SK-N-SH (cell line): Measurements from ENCODE around the gene LRTM2. TPM values are rescaled to one million over a fixed set of nuclear protein-coding genes. Genes with fewer than 3 reads are reported as not detected.

Source experiments
- CTCF ChIA-PET: fragments of 300-600, 350-600 bp; formaldehyde crosslinking; extraction: SDS; loops from one replicate; lab custom pipeline; 2021; lab: Yijun Ruan, JAX
- POLR2A ChIA-PET: fragments of 350-600 bp; sonication (Branson Sonifier 250); formaldehyde crosslinking; extraction: SDS; loops from one replicate; lab custom pipeline; 2020; ENCODE audit warnings: antibody characterized with exemption, inconsistent platforms; lab: Yijun Ruan, JAX
- DNase-seq: peaks from one replicate; pipeline ENCODE4 v3.0.0; 2012
- H2AFZ ChIP-seq: fragments of 200-600 bp; sonication (generic); 2 replicates; pipeline ENCODE4 v1.8.1; 2016; ENCODE audit warnings: antibody characterized with exemption, mild to moderate bottlenecking, low read depth
- H3F3A ChIP-seq: fragments of 200-600 bp; sonication (generic); replicated peaks from 2 replicates; pipeline ENCODE3; 2016; ENCODE audit warnings: antibody characterized with exemption, mild to moderate bottlenecking; ENCODE audit not compliant: insufficient read depth
- H3K27ac ChIP-seq, 2 experiments: fragments of 200-500 bp in 1 of 2; fragments of 200-600 bp in 1 of 2; sonication (Bioruptor generic) in 1 of 2; sonication (generic), shearing (Covaris generic) in 1 of 2; 2 replicates each; pipeline versions ENCODE4 v1.5.1 to v1.6.1; 2014 to 2016; ENCODE audit warnings: low read depth in 2 of 2, inconsistent platforms in 1 of 2, low read length in 1 of 2, mild to moderate bottlenecking in 1 of 2, mixed read lengths in 1 of 2
- H3K27me3 ChIP-seq: fragments of 200-600 bp; sonication (generic), shearing (Covaris generic); 2 replicates; pipeline ENCODE4 v1.6.1; 2016; ENCODE audit warnings: mixed run types; ENCODE audit not compliant: insufficient read depth
- H3K36me3 ChIP-seq, 2 experiments: fragments of 200-500 bp in 1 of 2; fragments of 200-600 bp in 1 of 2; sonication (Bioruptor generic) in 1 of 2; sonication (generic) in 1 of 2; replicated peaks in 1 of 2; 2 replicates each; pipeline versions ENCODE3 to v1.5.1; 2014 to 2016; ENCODE audit warnings: low read length in 1 of 2, mild to moderate bottlenecking in 1 of 2; ENCODE audit not compliant: insufficient read depth in 2 of 2, control insufficient read depth in 1 of 2
- H3K4me1 ChIP-seq, 2 experiments: fragments of 200-500 bp in 1 of 2; fragments of 200-600 bp in 1 of 2; sonication (Bioruptor generic) in 1 of 2; sonication (generic), shearing (Covaris generic) in 1 of 2; 2 replicates each; pipeline versions ENCODE4 v1.5.1 to v1.6.1; 2014 to 2016; ENCODE audit warnings: low read depth in 1 of 2, low read length in 1 of 2, mixed run types in 1 of 2; ENCODE audit not compliant: insufficient read depth in 2 of 2, control insufficient read depth in 1 of 2
- H3K4me2 ChIP-seq: fragments of 200-600 bp; sonication (generic), shearing (Covaris generic); 2 replicates; pipeline ENCODE4 v1.6.1; 2017; ENCODE audit warnings: mixed run types
- H3K4me3 ChIP-seq, 2 experiments: fragments of 200-500 bp in 1 of 2; fragments of 200-600 bp in 1 of 2; sonication (Bioruptor generic) in 1 of 2; sonication (generic), shearing (Covaris generic) in 1 of 2; 2 replicates each; pipeline versions ENCODE4 v1.5.1 to v1.8.1; 2014 to 2016; ENCODE audit warnings: low read depth in 2 of 2, inconsistent platforms in 1 of 2, low read length in 1 of 2, mild to moderate bottlenecking in 1 of 2, mixed read lengths in 1 of 2, moderate library complexity in 1 of 2
- H3K79me2 ChIP-seq: fragments of 200-600 bp; sonication (generic); 2 replicates; pipeline ENCODE4 v1.8.1; 2017; ENCODE audit warnings: mild to moderate bottlenecking; ENCODE audit not compliant: insufficient read depth
- H3K9ac ChIP-seq: fragments of 200-600 bp; sonication (generic); 2 replicates; pipeline ENCODE4 v1.6.1; 2017; ENCODE audit warnings: mixed run types
- H3K9me2 ChIP-seq: fragments of 200-600 bp; sonication (generic); 2 replicates; pipeline ENCODE4 v1.6.1; 2017; ENCODE audit warnings: mixed run types
- H3K9me3 ChIP-seq: fragments of 200-600 bp; sonication (generic); 2 replicates; pipeline ENCODE4 v1.6.1; 2017; ENCODE audit warnings: mixed run types, mild to moderate bottlenecking, moderate library complexity
- H4K20me1 ChIP-seq: fragments of 200-600 bp; sonication (generic); 2 replicates; pipeline ENCODE4 v1.6.1; 2017; ENCODE audit warnings: mild to moderate bottlenecking, mixed run types; ENCODE audit not compliant: insufficient read depth
- CHD2 ChIP-seq: fragments of 150-350 bp; IDR thresholded peaks from 2 replicates; pipeline ENCODE4 v1.6.1; 2018; ENCODE audit warnings: low read length; ENCODE audit not compliant: partially characterized antibody
- ELF1 ChIP-seq: IDR thresholded peaks from 2 replicates; pipeline ENCODE4 v1.4.0; 2012
- EP300 ChIP-seq, 2 experiments: IDR thresholded peaks; 2 replicates each; pipeline versions ENCODE4 v1.4.0 to v1.6.1; 2012; ENCODE audit warnings: borderline replicate concordance in 1 of 2, low read depth in 1 of 2, low read length in 1 of 2
- FOXJ3 ChIP-seq: sonication (generic); formaldehyde crosslinking; IDR thresholded peaks from 2 replicates; pipeline ENCODE4 v1.5.1; 2020; ENCODE audit warnings: mild to moderate bottlenecking, missing genetic modification reagents
- GATA2 ChIP-seq: sonication (generic); formaldehyde crosslinking; IDR thresholded peaks from 2 replicates; pipeline ENCODE4 v1.5.0; 2020; ENCODE audit warnings: mild to moderate bottlenecking, missing genetic modification reagents
- IRF3 ChIP-seq: fragments of 150-350 bp; IDR thresholded peaks from 2 replicates; pipeline ENCODE4 v1.6.1; 2016; ENCODE audit warnings: mild to moderate bottlenecking, low read depth, low read length
- JUND ChIP-seq: IDR thresholded peaks from 2 replicates; pipeline ENCODE4 v1.4.0; 2012
- MEF2A ChIP-seq: IDR thresholded peaks from 2 replicates; pipeline ENCODE4 v1.4.0; 2012; ENCODE audit warnings: low read depth, borderline replicate concordance
- RAD21 ChIP-seq: IDR thresholded peaks from 2 replicates; pipeline ENCODE4 v1.6.1; 2012; ENCODE audit warnings: mild to moderate bottlenecking, low read length
- RFX5 ChIP-seq: IDR thresholded peaks from 2 replicates; pipeline ENCODE4 v1.6.1; 2012; ENCODE audit warnings: mild to moderate bottlenecking, improper control_type of control experiment, low read length
- SIN3A ChIP-seq: IDR thresholded peaks from 2 replicates; pipeline ENCODE4 v1.6.1; 2012; ENCODE audit warnings: low read depth, mild to moderate bottlenecking, low read length, moderate library complexity, borderline replicate concordance
- TCF12 ChIP-seq: IDR thresholded peaks from 2 replicates; pipeline ENCODE4 v1.4.0; 2012
- TEAD4 ChIP-seq: IDR thresholded peaks from 2 replicates; pipeline ENCODE4 v1.4.0; 2012; ENCODE audit warnings: mild to moderate bottlenecking, borderline replicate concordance; ENCODE audit not compliant: insufficient read depth
- USF1 ChIP-seq: IDR thresholded peaks from 2 replicates; pipeline ENCODE4 v1.4.0; 2012; ENCODE audit warnings: low read depth, borderline replicate concordance
- YY1 ChIP-seq: IDR thresholded peaks from 2 replicates; pipeline ENCODE4 v1.4.0; 2012; ENCODE audit warnings: low read depth, mild to moderate bottlenecking
- WGBS: methylation state at CpG from one replicate; pipeline ENCODE4 v1.1.6; 2017; ENCODE audit warnings: low lambda C conversion rate; 5-methylcytosine and 5-hydroxymethylcytosine counted together
- polyA plus RNA-seq, 3 experiments: library from polyadenylated mRNA; depleted of rRNA; stranded (reverse); fragments of >200 nt; gene quantifications; 2 replicates each; pipeline ENCODE4 v1.2.3, GENCODE V29; 2012

Gene LRTM2
- polyA plus RNA-seq, 1 of the 3 experiments (the other 2 are of a cell fraction): not detected

- TF ChIP-seq EP300 (IDR thresholded peaks at IDR 0.05; ENCODE audit: borderline replicate concordance in 1 of 2, low read depth in 1 of 2, low read length in 1 of 2) (no peak), IRF3 (no peak), TCF12 (no peak), GATA2 (CRISPR knock-in tag) (no peak)
Observed at GRCh38 chr12:1876086-1876485, 55.7 kb downstream of the LRTM2 start (continued).

- no peak overlapping the region for H3K27ac ChIP-seq
- H3K9ac ChIP-seq: no peak overlapping the region
- H3K79me2 ChIP-seq: no peaks in the 10 kb centered on the region
- no peaks in the 10 kb centered on the region for H3K9me3 ChIP-seq
- no peaks in the 10 kb centered on the region for H4K20me1 ChIP-seq
- no peak overlapping the region for H2AFZ ChIP-seq
- no peak overlapping the region for H3K4me3 ChIP-seq
- H3K4me2 ChIP-seq: no peak overlapping the region
- H3K9me2 ChIP-seq: no peaks in the 10 kb centered on the region
- peaks cover 28% of the 10 kb centered on the region; the same call in 1 of the 2 replicates for H3K27me3 ChIP-seq
- 58% methylated on average over 7 of the region's 8 CpGs for WGBS
- no peaks in the 10 kb centered on the region for H3F3A ChIP-seq
- DNase-seq: no peak
- H3K4me1 ChIP-seq: peaks cover 0 to 4% of the 10 kb centered on the region in 2 experiments; a peak in 1 of 4 replicates
- TF ChIP-seq JUND: no peak
- no peak for TF ChIP-seq SIN3A
- TF ChIP-seq TCF12: no peak
- TF ChIP-seq RAD21: no peak
- no peak for TF ChIP-seq IRF3
- no peak for TF ChIP-seq CHD2
- no peak for TF ChIP-seq ELF1
- no peak for TF ChIP-seq FOXJ3
- no peak for TF ChIP-seq MEF2A
- TF ChIP-seq USF1: no peak
- no peak for TF ChIP-seq YY1
- TF ChIP-seq RFX5: no peak
- TF ChIP-seq TEAD4: no peak
- ChIA-PET POLR2A (no interaction called here), CTCF (no interaction called here)
- H3K36me3 ChIP-seq: no peaks in the 10 kb centered on the region
Observed at GRCh38 chr12:1877169-1877878, 57.0 kb downstream of the LRTM2 start.
